ENCODE measurements around the gene FAAH.

DNA sequence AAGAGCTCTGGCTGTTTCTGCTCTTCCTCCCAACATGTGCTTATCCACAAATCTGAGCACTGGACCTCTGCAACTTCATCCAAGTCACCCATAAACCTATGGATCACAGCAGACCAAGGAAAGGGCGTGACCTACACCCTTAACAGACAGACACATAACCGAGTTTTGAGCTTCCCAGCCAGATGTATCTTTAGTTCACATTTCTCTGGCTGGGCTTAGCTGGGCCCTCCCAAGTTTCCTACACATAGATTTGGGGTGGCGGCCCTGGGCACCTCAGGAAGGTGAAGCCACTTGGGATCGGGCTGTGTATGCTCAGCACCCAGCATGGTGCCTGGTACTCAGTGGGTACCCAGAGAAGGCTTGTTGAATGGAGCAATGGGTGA, 26.4 kb downstream of the FAAH start:
- TF ChIP-seq, protein P1, sequence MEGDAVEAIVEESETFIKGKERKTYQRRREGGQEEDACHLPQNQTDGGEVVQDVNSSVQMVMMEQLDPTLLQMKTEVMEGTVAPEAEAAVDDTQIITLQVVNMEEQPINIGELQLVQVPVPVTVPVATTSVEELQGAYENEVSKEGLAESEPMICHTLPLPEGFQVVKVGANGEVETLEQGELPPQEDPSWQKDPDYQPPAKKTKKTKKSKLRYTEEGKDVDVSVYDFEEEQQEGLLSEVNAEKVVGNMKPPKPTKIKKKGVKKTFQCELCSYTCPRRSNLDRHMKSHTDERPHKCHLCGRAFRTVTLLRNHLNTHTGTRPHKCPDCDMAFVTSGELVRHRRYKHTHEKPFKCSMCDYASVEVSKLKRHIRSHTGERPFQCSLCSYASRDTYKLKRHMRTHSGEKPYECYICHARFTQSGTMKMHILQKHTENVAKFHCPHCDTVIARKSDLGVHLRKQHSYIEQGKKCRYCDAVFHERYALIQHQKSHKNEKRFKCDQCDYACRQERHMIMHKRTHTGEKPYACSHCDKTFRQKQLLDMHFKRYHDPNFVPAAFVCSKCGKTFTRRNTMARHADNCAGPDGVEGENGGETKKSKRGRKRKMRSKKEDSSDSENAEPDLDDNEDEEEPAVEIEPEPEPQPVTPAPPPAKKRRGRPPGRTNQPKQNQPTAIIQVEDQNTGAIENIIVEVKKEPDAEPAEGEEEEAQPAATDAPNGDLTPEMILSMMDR (IDR thresholded peaks at IDR 0.05; ENCODE audit: insufficient read depth, low read length), result no peak
- TF ChIP-seq POLR2AphosphoS5 (IDR thresholded peaks at IDR 0.05; ENCODE audit: low read depth), result no peak
- TF ChIP-seq, protein P2, sequence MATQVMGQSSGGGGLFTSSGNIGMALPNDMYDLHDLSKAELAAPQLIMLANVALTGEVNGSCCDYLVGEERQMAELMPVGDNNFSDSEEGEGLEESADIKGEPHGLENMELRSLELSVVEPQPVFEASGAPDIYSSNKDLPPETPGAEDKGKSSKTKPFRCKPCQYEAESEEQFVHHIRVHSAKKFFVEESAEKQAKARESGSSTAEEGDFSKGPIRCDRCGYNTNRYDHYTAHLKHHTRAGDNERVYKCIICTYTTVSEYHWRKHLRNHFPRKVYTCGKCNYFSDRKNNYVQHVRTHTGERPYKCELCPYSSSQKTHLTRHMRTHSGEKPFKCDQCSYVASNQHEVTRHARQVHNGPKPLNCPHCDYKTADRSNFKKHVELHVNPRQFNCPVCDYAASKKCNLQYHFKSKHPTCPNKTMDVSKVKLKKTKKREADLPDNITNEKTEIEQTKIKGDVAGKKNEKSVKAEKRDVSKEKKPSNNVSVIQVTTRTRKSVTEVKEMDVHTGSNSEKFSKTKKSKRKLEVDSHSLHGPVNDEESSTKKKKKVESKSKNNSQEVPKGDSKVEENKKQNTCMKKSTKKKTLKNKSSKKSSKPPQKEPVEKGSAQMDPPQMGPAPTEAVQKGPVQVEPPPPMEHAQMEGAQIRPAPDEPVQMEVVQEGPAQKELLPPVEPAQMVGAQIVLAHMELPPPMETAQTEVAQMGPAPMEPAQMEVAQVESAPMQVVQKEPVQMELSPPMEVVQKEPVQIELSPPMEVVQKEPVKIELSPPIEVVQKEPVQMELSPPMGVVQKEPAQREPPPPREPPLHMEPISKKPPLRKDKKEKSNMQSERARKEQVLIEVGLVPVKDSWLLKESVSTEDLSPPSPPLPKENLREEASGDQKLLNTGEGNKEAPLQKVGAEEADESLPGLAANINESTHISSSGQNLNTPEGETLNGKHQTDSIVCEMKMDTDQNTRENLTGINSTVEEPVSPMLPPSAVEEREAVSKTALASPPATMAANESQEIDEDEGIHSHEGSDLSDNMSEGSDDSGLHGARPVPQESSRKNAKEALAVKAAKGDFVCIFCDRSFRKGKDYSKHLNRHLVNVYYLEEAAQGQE (IDR thresholded peaks at IDR 0.05; ENCODE audit: insufficient replicate concordance, low read depth), result no peak

Data from HL-60 (cell line).